GM12801 (cell line): ENCODE results near the gene TOX3.

Source experiments
- TF ChIP-seq, protein P1 (sequence below): IDR thresholded peaks from one replicate; pipeline ENCODE4 v1.5.1; 2011; ENCODE audit warnings: control low read depth; ENCODE audit not compliant: insufficient read length; ENCODE audit errors: extremely low read depth

TOX3 gene

GRCh38 chr16:52580488-52580887 lies 33.5 kb upstream of the TOX3 start:
- TF ChIP-seq, protein P1, sequence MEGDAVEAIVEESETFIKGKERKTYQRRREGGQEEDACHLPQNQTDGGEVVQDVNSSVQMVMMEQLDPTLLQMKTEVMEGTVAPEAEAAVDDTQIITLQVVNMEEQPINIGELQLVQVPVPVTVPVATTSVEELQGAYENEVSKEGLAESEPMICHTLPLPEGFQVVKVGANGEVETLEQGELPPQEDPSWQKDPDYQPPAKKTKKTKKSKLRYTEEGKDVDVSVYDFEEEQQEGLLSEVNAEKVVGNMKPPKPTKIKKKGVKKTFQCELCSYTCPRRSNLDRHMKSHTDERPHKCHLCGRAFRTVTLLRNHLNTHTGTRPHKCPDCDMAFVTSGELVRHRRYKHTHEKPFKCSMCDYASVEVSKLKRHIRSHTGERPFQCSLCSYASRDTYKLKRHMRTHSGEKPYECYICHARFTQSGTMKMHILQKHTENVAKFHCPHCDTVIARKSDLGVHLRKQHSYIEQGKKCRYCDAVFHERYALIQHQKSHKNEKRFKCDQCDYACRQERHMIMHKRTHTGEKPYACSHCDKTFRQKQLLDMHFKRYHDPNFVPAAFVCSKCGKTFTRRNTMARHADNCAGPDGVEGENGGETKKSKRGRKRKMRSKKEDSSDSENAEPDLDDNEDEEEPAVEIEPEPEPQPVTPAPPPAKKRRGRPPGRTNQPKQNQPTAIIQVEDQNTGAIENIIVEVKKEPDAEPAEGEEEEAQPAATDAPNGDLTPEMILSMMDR: no peak

DNA sequence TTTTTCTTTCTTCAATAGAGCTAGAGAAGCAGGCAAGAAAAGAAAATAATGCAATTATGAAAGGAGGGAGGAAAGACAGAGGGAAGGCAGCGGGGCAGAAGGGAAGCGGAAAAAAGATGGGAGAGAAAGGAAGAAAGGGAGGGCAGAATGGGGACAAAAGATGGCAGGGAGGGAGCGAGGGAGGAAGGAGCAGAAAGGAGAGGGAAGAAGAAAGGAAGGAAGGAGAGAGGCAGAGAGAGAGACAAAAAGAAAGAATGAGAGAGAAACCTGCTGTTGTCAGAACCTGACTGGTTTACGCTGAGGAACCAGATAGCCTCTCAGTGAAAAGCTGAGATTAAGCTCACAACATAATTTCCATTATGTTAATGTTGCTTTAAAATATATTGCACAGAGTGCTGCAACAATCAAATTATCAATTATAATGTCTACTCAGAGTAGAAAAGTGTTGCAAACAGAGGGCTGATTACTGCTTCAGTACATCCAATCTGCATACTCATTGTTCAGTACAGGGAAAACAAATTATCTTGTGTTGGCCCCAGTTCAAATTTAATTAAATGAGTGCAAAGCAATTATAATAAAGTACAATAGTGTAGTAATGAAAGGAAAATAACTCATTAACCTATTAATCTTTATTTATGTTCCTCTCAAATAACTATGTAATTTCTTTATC lies 32.0 kb upstream of the TOX3 start:
- TF ChIP-seq, protein P1: no peak

- TF ChIP-seq, protein P1: no peak
These were observed 31.3 kb upstream of the TOX3 start for GRCh38 chr16:52578007-52578828.

GRCh38 chr16:52577130-52577706 lies 30.3 kb upstream of the TOX3 start:
- TF ChIP-seq, protein P1: no peak

- TF ChIP-seq, protein P1: no peak
These were observed 26.7 kb upstream of the TOX3 start for GRCh38 chr16:52573365-52574299.

- TF ChIP-seq, protein P1: no peak
These were observed 25.7 kb upstream of the TOX3 start for GRCh38 chr16:52572656-52573055.

DNA sequence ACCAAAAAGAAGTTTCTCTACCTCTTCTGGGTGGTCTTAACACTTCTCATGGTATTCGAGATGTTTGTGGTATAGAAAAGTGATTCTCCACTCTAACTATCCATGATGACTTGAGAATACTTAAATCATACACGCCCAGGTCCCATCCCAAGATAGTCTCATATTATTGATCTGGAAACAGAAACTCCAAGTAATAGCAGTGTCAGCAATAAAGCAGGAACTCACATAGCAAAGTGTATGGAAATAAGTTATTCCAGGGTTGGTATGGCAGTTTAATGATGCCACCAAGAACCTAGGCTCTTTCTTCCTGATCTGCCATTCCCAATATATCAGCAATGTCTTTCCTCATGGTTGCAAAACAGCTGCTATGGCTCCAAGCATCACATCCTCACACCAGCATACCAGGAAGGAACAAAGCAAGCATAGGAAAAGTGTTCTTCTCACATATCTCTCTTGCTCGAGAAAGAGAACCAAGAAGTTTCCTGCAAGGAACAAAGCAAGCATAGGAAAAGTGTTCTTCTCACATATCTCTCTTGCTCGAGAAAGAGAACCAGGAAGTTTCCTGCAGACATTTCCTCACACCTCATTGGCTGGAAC lies 23.6 kb upstream of the TOX3 start:
- TF ChIP-seq, protein P1: no peak
